GOT3 (cell line): ENCODE data around the gene DMAC2L.
"Not testable (repeated sequence)": the region's sequence is repeated elsewhere in the genome, so short reads cannot be mapped to it uniquely, and the experiment has no call there.

Experiments used
- DNase-seq: peaks from one replicate; lab custom pipeline; 2025; ENCODE audit warnings: mixed read lengths; lab: John Stamatoyannopoulos, UW

Gene DMAC2L

GRCh38 chr14:50355692-50356091, 43.6 kb downstream of the DMAC2L start:
- no peak for DNase-seq

GRCh38 chr14:50356283-50356682, 44.2 kb downstream of the DMAC2L start:
- DNase-seq: not testable (repeated sequence)

- DNase-seq: no peak
Measured at GRCh38 chr14:50357124-50357523, 45.0 kb downstream of the DMAC2L start.

DNA sequence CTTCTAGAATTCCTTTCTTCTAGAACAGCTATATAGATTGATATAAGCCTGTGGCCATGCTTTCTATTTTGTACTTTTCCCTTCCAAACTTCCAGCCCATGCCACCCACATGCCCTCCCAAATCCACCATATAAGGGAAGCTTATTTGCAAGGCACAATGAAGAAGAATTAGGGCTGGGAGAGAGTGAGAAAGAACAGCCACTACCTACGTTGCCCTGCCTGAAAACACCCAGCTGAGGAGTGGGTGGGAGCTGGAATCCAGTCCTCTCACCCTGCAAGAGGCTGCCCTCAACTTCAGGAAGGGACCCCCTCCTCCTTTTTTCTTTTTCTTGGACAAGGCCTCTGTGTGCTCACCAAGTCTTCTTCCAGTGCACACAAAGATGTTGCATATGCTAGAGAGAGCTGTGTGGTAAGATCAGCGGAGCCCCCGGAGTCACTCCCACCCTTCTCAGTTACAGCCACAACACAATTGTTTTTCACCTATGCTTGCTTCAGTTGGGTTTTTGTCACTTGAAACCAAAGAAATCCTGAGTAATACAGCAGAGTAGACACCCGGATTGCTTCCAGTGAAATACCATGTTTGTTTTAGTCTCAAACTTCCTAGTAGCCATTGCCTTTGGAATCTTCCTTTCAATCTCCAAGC, 45.8 kb downstream of the DMAC2L start:
- DNase-seq: no peak

- no peak for DNase-seq
Measured at GRCh38 chr14:50359631-50360030, 47.5 kb downstream of the DMAC2L start.

- no peak for DNase-seq
Measured at GRCh38 chr14:50360093-50360492, 48.0 kb downstream of the DMAC2L start.

DNA sequence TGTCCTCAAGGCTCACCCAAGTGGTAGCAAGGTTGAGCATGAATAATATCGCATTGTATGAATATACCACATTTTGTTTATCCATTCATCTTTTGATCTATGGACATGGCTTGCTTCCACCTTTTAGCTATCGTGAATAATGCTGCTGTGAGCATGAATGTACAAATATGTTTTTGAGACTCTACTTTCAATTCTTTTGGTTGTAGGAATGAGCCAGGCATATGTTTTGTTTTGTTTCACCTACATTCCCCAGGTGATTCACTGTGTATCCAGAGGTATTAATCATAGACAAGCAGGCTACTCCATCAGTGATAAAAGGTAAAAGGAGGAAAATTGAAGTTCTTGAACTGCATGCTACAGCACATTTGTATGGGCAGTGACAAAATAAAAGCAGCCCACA, 48.7 kb downstream of the DMAC2L start:
- no peak for DNase-seq

- not testable (repeated sequence) for DNase-seq
Measured at GRCh38 chr14:50361473-50362403, 49.6 kb downstream of the DMAC2L start.

GRCh38 chr14:50362764-50363713, 50.9 kb downstream of the DMAC2L start:
- no peak for DNase-seq

DNA sequence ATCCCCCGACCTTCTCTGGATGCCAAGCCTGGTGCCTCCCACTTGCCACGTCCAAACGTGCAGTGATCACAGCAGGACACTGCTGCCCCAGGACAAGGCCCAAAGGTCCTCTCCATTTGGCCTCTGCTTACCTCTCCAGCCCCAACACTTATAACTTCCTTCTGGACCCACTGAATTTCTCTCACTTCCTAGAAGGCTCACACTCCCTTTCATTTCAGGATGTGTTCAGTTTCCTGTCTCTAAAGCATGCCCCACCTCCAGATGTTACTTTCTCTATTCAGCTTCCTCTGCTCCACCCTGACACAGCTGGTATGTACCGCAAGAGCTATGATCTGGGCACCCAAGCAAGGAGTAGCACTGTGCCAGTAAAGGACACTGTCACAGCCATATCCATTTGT, 51.6 kb downstream of the DMAC2L start:
- no peak for DNase-seq

DNA sequence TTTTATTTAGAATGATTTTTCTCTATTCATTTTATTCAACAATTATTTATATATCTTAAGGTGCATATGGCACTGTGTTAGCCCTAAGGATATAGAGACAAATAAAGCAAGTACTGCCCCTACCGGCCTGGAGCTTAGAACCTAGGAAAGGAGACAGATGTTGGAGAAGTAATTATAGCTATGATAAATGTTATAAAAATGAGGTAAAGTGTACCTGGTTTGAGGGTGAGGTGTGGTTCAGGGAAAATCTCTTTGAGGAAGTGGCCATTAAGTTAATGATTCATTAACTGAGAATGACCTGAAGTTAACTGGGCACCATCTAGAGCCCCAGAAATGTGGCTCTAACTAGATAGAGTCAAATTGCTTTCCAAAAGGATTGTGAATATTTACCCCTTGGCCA, 52.7 kb downstream of the DMAC2L start:
- no peak for DNase-seq

GRCh38 chr14:50365572-50365971, 53.4 kb downstream of the DMAC2L start:
- not testable (repeated sequence) for DNase-seq

DNA sequence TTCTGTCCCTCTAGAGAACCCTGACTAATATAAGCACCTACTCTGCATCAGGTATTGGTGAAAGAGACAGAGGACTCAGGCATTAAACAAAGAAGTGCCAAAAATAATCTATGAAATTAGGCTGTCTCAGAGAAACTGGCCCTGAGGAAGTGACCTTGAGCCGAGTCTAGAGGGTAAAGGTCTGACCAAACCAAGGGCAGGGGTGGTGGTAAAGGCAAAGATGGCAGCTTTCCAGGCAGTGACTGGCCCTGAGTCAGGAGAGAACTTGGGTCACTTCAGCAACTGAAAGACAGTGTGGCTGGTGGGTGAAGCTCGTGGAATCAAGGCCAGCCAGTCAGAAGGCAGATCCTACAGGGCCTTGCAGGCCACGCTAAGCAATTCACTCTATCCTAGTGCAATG, 54.0 kb downstream of the DMAC2L start:
- no peak for DNase-seq

GRCh38 chr14:50366589-50366988, 54.5 kb downstream of the DMAC2L start:
- no peak for DNase-seq

- no peak for DNase-seq
Measured at GRCh38 chr14:50371546-50371945, 59.4 kb downstream of the DMAC2L start.

DNA sequence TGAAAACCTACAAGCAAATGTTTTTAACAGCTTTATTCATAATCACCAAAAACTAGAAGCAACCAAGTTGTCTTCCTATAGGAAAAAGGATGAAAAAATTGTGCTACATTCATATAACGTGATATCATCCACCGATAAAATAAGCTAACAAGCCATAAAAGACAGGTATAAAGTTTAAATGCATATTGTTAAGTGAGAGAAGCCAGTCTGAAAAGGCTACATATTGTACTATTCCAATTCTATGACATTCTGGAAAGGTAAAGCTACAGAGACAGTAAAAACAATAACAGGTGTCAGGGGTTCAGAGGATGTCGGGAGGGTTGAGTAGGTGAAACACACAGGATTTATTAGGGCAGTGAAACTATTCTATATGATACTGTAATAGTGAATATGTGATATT, 61.8 kb downstream of the DMAC2L start:
- DNase-seq: no peak

- no peak for DNase-seq
Measured at GRCh38 chr14:50375760-50376159, 63.6 kb downstream of the DMAC2L start.
